NCI-H128 (cell line): Measurements from ENCODE around the gene DUSP6.

Source experiments
- DNase-seq: peaks from one replicate; lab custom pipeline; 2025; ENCODE audit not compliant: unreplicated experiment; lab: John Stamatoyannopoulos, UW

Gene DUSP6

GRCh38 chr12:89305373-89305772 lies 46.9 kb downstream of the DUSP6 start:
- DNase-seq, result no peak

GRCh38 chr12:89299931-89300330 lies 52.4 kb downstream of the DUSP6 start:
- DNase-seq, result no peak

- no peak for DNase-seq
These were observed 52.9 kb downstream of the DUSP6 start for GRCh38 chr12:89299417-89299816.
